GM20000 (cell line): Measurements from ENCODE around the gene ADCY4.

ENCODE experiments used
- DNase-seq: peaks from one replicate; pipeline ENCODE4 v3.0.0; 2012; ENCODE audit warnings: low spot score
- CTCF ChIP-seq: IDR thresholded peaks from 2 replicates; pipeline ENCODE4 v1.5.1; 2012; ENCODE audit warnings: mild to moderate bottlenecking, control low read depth; ENCODE audit errors: extremely low read depth, missing control alignments

Gene ADCY4

GRCh38 chr14:24322672-24323071, 12.2 kb downstream of the ADCY4 start:
- DNase-seq, result no peak
- no peak for TF ChIP-seq CTCF

- no peak for DNase-seq
- no peak for TF ChIP-seq CTCF
These were observed 13.5 kb downstream of the ADCY4 start for GRCh38 chr14:24321212-24321975.

- no peak for DNase-seq
- TF ChIP-seq CTCF, result no peak
These were observed 17.5 kb downstream of the ADCY4 start for GRCh38 chr14:24317141-24317928.

- no peak for DNase-seq
- no peak for TF ChIP-seq CTCF
These were observed 18.3 kb downstream of the ADCY4 start for GRCh38 chr14:24316597-24316950.

GRCh38 chr14:24315807-24316596, 18.9 kb downstream of the ADCY4 start:
- no peak for DNase-seq
- TF ChIP-seq CTCF, result no peak

- TF ChIP-seq CTCF, result no peak
- DNase-seq, result no peak
These were observed 19.5 kb downstream of the ADCY4 start for GRCh38 chr14:24315243-24315806.
